Measurements from ENCODE around the gene MEF2A.

GRCh38 chr15:99635145-99635544 lies 69.4 kb downstream of the MEF2A start:
- TF ChIP-seq POLR2A (IDR thresholded peaks at IDR 0.05; ENCODE audit: low read length): no peak
- no peak for TF ChIP-seq GATA1 (IDR thresholded peaks at IDR 0.05; ENCODE audit: low read depth, low read length)

Measured in erythroblast (primary cell).